HG03064 (cell line): ENCODE data around the gene CADM2.
"Not testable (repeated sequence)": the region's sequence is repeated elsewhere in the genome, so short reads cannot be mapped to it uniquely, and the experiment has no call there.

Experiments
- ATAC-seq: cut with Tn5 transposase; IDR thresholded peaks from one replicate; pipeline ENCODE4 v1.9.1; 2021; ENCODE audit warnings: low read depth; ENCODE audit not compliant: unreplicated experiment

The CADM2 gene

DNA sequence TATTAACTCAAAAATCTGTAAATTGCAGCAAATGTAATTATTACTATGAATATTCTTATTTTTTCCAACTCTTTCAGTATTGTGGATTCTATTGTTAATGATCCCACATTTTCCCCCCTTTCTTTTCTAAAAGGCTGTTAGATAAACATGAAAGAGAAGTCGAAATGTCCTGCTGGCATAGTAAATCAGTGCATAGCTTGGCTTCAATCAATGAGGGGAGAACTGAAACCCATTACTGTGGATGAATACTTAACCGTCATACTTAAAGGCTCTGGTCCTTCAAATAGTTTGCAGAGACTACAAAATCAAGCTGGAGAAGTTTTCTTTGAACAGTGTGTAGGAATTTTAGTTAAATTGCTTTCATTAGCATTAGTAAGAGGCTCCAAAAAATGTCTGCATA lies 667.9 kb downstream of the CADM2 start:
- ATAC-seq: no peak

DNA sequence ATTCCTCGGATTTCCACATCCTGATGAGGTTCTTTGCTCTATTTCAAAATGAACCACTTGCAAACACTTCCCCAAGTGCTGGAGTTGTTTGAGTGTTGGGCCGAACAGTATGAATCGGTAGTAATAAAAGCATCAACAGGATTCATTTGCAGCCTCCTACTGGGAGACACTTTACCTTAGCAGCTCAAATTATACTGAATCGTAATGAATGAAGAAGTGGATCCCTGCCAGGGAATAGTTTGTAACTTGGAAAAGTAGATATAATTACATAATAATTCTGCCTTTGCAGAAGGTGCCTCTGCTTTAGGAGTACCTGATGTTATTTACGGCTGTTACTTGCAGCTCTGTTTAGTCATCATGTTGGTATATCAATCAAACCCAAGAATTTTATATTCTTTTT lies 669.1 kb downstream of the CADM2 start:
- no peak for ATAC-seq

DNA sequence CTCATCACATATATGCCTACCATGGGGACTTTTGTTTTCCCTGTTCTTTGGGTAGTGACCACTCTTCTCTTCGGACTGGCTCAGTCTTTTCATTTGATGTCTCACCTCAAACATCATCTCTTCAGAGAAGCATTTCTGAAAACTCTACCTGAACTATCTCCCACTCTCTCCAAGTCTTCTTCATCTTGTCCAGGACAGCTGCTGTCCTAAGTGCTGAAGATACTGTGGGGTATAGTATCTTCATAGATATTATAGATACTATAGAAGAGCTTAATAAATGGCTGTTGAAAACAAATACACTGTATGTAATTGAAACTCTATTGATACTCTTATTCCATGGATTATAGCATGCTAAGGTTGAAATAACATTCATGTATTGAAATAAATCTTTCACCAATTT lies 672.3 kb downstream of the CADM2 start:
- no peak for ATAC-seq

- no peak for ATAC-seq
Measured at GRCh38 chr3:85632921-85633320, 674.1 kb downstream of the CADM2 start.

DNA sequence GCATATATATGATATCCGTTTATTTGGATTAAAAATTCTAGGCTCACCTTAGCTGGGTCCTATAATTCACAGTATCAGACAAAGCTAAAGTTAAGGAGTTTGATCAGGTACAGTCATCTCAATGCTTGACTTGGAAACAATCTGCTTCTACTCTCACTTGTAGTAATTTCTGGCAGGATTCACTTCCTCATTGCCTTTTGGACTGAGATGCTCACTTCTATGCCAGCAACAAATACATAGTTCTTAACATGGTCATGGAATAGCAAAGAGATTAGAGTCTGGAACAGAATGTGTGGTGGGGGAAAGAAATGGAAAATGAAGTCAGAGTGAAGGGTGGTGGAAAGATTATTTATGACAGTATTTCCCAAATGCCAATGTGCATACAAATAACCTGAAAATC lies 693.6 kb downstream of the CADM2 start:
- no peak for ATAC-seq

GRCh38 chr3:85660451-85660850 lies 701.7 kb downstream of the CADM2 start:
- ATAC-seq: no peak

DNA sequence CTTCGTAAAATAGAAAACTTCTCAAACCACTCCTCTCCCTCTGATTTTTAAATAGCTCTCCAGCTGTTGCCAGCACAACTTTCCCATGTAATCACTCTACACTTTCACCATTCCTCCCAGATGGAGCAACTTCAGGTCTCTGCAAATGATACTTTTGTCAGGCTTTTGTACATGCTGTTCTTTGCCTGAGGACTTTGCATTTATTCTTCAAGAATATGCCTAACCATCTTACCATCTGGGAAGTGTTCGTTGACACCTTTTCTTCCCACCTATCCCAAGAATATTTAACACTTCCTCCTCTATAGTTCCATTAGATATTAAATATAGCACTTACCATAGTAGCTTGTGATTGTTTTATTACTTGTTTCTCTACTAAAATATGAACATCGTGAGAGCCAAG lies 703.7 kb downstream of the CADM2 start:
- ATAC-seq: no peak

GRCh38 chr3:85667744-85668143 lies 709.0 kb downstream of the CADM2 start:
- ATAC-seq: no peak

- ATAC-seq: no peak
Measured at GRCh38 chr3:85670634-85671205, 711.9 kb downstream of the CADM2 start.

GRCh38 chr3:85672761-85673160 lies 714.0 kb downstream of the CADM2 start:
- ATAC-seq: no peak

DNA sequence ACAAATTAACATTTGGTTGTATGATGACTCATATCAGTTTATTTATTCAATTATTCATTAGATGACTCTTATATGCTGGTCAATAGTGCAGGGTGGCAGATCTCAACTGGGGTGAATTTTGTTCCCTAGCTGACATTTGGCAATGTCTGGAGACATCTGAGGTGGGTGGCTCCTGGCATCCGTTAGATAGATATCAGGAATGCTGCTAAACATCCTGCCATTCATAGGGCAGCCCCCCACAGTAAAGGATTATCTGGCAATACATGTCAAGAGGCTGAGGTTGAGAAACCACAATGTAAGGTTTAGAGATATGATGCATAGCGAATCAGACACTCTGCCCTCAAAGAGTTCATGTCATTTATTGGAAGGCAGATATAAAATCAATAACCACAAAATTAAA lies 719.9 kb downstream of the CADM2 start:
- no peak for ATAC-seq

DNA sequence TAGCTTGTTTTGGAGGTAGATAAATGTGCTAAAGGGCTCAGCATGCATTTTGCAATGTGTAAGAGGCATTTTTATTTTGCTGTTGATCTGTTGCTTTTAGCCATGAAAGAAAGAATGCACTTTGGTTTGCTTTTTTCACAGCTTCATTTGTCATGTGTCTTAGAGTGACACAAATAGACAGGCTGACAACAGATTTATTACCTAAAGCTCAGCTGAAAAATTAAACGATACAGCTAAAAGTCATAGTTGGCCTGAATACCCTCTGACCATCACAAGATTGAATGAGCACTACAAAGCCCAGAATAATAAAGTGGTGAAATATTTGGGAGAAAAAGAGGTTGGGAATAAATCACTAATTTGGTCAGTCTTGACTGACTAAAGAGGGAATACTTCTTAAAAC lies 723.1 kb downstream of the CADM2 start:
- ATAC-seq: no peak

DNA sequence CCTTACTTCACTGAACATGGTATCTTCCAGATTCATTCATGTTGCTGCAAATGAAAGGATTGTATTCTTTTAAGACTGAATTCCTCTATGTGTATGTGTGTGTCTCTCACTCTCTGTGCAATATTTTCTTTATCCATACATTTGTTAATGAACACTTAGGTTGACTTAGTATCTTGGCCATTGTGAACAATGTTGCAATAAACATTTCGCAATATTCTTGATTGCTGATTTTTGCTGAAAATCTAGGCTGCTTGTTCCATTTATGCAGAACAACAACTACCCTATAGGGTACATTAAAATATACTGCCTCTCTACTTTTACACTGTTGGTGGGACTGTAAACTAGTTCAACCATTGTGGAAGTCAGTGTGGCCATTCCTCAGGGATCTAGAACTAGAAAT lies 732.4 kb downstream of the CADM2 start:
- ATAC-seq: no peak

- ATAC-seq: no peak
Measured at GRCh38 chr3:85697156-85697555, 738.4 kb downstream of the CADM2 start.

GRCh38 chr3:85706130-85706529 lies 747.3 kb downstream of the CADM2 start:
- ATAC-seq: no peak

- ATAC-seq: not testable (repeated sequence)
Measured at GRCh38 chr3:85708325-85708724, 749.5 kb downstream of the CADM2 start.

DNA sequence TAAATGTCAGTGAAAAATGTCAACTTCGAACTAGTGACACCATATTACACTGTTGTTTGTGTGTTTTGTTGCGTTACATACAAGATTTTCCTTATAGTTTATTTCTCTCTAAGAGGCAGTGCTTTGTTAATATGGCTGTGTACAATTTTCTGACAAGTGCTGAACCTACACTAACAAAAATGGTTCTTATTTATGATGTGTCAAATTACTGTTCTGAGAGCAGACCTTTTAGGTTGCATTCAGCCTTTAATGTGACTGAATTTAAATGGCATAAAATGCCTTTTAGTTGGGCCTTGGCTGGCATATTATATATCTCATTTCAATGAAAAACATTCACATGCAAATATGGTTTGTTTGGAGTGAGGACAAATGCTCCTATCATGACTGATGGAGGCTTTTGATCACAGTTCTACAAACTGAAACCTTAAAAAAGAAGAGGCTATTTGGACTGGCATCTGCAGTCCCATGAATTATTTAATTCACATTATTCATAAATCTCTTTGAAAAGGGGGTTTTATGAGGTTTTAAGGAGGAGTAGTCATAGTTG lies 750.6 kb downstream of the CADM2 start:
- no peak for ATAC-seq

DNA sequence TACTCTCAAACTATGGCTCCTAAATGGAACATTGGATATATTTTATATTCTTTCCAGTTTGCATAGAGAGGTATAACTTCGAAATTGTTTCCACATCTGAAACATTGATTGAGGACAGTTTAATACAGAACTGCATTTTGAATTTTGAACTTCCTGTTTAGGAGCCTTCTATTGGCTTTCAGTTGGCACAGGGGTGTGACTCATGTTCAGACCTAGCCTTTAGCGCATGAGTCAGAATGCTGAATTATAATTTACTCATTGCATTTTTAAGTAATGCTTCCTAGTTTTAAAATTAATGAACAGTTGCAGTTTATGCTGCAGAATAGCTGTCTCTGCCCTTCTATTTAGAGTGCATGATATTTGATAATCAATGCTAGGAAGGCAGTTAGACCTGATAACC lies 751.7 kb downstream of the CADM2 start:
- no peak for ATAC-seq

DNA sequence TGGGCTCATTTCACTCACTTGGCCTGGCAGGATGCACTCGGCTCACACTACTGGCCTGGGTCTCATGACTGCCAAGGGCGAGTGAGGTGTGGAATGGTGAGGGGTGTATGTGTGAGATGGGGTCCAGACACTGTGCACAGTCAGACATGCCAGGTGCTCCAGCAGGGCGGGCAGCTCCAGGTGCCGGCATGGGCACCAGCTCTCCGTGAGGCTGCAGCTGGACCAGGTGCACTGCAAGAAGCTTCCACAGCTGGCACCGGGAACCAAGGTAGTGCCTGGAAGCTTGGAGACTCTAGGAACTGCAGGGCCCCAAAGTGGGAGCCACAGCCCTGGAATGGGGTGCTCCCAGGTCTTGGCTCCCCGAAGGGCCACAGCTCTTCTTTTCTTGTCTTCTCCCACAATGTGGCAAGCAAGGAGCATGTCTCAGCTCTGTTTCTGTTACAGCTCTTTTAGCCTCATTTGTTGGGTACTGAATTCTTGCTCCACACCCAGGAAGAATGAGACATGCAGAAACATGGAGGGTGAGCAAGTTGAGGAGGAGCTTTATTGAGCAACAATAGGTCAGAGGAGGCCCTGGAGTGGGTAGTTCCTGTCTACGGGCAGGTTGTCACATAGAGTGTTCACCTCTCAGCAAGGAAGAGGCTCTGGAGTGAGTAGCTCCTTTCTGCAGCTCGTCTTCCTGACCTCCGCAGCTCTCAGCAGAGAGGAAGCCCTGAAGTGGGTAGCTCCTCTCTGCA lies 762.8 kb downstream of the CADM2 start:
- no peak for ATAC-seq

GRCh38 chr3:85725809-85726208 lies 767.0 kb downstream of the CADM2 start:
- no peak for ATAC-seq

- ATAC-seq: no peak
Measured at GRCh38 chr3:85726241-85726640, 767.5 kb downstream of the CADM2 start.

- no peak for ATAC-seq
Measured at GRCh38 chr3:85737846-85738245, 779.1 kb downstream of the CADM2 start.
